ENCODE data around the gene LRP10.
A peak's percentile ranks its signal among the peaks of the same experiment; 100 is the strongest.
"Not testable (repeated sequence)": the region's sequence is repeated elsewhere in the genome, so short reads cannot be mapped to it uniquely, and the experiment has no call there.

The LRP10 gene

GRCh38 chr14:22887260-22887989, 15.9 kb downstream of the LRP10 start:
- peak; percentile 91 for DNase-seq

GRCh38 chr14:22887990-22888378, 16.4 kb downstream of the LRP10 start:
- DNase-seq, result no peak

- no peak for DNase-seq
These were observed 17.1 kb downstream of the LRP10 start for GRCh38 chr14:22888662-22889061.

- no peak for DNase-seq
These were observed 18.9 kb downstream of the LRP10 start for GRCh38 chr14:22890416-22890815.

GRCh38 chr14:22892488-22892887, 20.9 kb downstream of the LRP10 start:
- no peak for DNase-seq

GRCh38 chr14:22893706-22894105, 22.2 kb downstream of the LRP10 start:
- DNase-seq, result no peak

GRCh38 chr14:22895402-22895801, 23.9 kb downstream of the LRP10 start:
- no peak for DNase-seq

- no peak for DNase-seq
These were observed 24.8 kb downstream of the LRP10 start for GRCh38 chr14:22896356-22896755.

- no peak for DNase-seq
These were observed 25.2 kb downstream of the LRP10 start for GRCh38 chr14:22896760-22897159.

GRCh38 chr14:22897357-22897756, 25.8 kb downstream of the LRP10 start:
- no peak for DNase-seq

GRCh38 chr14:22898302-22899090, 27.0 kb downstream of the LRP10 start:
- DNase-seq, result peak; percentile 88

- DNase-seq, result peak; percentile 43
These were observed 28.7 kb downstream of the LRP10 start for GRCh38 chr14:22900081-22900799.

- DNase-seq, result no peak
These were observed 30.3 kb downstream of the LRP10 start for GRCh38 chr14:22901799-22902198.

- DNase-seq, result no peak
These were observed 32.2 kb downstream of the LRP10 start for GRCh38 chr14:22903742-22904087.

- no peak for DNase-seq
These were observed 34.1 kb downstream of the LRP10 start for GRCh38 chr14:22905627-22906026.

- DNase-seq, result no peak
These were observed 34.5 kb downstream of the LRP10 start for GRCh38 chr14:22906073-22906472.

GRCh38 chr14:22907429-22907828, 35.9 kb downstream of the LRP10 start:
- no peak for DNase-seq

- DNase-seq, result no peak
These were observed 37.1 kb downstream of the LRP10 start for GRCh38 chr14:22908601-22909000.

GRCh38 chr14:22910916-22911315, 39.4 kb downstream of the LRP10 start:
- no peak for DNase-seq

- DNase-seq, result not testable (repeated sequence)
These were observed 43.3 kb downstream of the LRP10 start for GRCh38 chr14:22914836-22915235.

- DNase-seq, result no peak
These were observed 44.5 kb downstream of the LRP10 start for GRCh38 chr14:22915886-22916521.

- peak; percentile 100 for DNase-seq
These were observed 47.5 kb downstream of the LRP10 start, which contains the start of gene RBM23 for GRCh38 chr14:22918804-22919600. Gene RBM23 (minus strand): TSS chr14:22919149.

GRCh38 chr14:22919601-22919921, 48.0 kb downstream of the LRP10 start:
- no peak for DNase-seq

Data from kidney glomerular epithelial cell (primary cell).